HG03558 (cell line): ENCODE measurements around the gene ATXN7L3.
"Not testable (repeated sequence)": the region's sequence is repeated elsewhere in the genome, so short reads cannot be mapped to it uniquely, and the experiment has no call there.

ENCODE experiments used
- ATAC-seq: cut with Tn5 transposase; IDR thresholded peaks from one replicate; pipeline ENCODE4 v1.9.1; 2021; ENCODE audit warnings: moderate number of reproducible peaks; ENCODE audit not compliant: unreplicated experiment; ENCODE audit errors: extremely low read depth

ATXN7L3 gene

DNA sequence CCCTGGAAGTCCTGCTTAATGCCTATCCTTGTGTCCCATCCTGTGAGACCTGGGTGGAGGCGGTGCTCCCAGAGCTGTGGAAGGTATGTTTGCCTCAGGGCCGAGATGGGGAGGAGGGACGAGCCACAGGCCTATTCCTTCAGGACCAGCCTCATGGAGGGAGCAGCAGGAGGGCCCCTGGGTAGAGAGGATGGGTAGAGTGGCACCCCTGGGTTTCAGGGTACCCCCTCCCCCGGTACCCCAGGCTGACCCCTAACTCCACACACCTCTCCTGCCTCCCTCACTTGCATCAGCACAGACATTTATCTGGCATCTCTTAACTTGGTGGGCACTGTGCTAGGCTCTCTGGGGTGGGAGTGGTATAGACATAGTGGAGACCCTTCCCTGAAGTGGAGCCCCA, 22.0 kb downstream of the ATXN7L3 start:
- no peak for ATAC-seq

GRCh38 chr17:44176671-44177501, 22.8 kb downstream of the ATXN7L3 start:
- ATAC-seq, result no peak

DNA sequence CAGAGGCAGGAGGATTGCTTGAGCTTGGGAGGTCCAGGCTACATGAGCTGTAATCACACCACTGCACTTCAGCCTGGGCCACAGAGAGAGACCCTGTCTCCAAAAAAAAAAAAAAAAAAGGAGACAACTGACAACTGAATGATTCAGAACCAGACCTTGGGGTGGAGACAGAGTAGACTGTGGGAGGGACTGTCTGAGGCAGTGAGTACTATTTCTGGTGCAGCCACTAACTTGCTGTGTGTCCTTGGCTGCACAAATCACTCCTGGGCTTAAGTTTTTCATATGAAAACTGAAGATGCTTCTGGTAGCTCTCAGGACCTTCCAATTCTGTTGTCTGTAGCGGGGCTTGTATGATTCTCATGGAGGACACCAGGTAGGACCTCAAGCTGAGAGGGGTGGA, 23.4 kb downstream of the ATXN7L3 start:
- no peak for ATAC-seq

DNA sequence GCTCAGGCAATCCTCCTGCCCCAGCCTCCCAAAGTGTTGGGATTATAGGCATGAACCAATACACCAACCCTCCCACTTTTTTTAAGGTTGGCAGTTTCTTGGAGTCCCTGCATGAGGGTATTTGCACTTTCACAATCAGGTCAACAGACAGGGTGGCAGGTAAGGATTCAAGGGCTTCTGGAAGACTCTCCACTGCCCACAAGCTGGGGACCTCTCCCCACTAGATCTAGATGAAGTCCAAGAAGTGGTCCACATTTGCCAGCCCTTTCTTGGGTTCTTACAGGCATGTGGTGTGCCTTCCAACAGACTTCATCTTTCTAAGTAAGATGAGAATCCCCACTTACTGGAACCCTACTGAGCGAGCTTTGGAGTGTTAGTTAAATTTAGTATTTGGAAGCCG, 25.3 kb downstream of the ATXN7L3 start:
- no peak for ATAC-seq

DNA sequence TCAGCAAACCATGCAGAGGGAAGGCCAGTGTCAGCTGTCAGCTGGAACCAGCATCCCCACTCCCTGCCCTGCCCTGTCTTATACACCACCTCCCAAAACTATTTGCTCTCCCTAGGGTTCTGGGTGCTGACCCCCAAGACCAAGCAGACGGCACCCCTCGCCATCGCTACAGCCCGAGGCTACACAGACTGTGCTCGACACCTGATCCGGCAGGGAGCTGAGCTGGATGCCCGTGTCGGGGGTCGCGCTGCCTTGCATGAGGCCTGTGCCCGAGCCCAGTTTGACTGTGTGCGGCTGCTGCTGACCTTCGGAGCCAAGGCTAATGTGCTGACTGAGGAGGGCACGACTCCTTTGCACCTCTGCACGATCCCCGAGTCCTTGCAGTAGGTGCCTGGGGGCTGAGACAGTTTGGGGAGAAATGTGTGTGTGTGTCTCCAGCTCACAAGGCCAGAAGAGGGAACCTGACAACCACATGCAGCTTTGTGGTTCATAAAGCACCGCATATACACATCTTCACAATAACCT, 27.7 kb downstream of the ATXN7L3 start:
- no peak for ATAC-seq

DNA sequence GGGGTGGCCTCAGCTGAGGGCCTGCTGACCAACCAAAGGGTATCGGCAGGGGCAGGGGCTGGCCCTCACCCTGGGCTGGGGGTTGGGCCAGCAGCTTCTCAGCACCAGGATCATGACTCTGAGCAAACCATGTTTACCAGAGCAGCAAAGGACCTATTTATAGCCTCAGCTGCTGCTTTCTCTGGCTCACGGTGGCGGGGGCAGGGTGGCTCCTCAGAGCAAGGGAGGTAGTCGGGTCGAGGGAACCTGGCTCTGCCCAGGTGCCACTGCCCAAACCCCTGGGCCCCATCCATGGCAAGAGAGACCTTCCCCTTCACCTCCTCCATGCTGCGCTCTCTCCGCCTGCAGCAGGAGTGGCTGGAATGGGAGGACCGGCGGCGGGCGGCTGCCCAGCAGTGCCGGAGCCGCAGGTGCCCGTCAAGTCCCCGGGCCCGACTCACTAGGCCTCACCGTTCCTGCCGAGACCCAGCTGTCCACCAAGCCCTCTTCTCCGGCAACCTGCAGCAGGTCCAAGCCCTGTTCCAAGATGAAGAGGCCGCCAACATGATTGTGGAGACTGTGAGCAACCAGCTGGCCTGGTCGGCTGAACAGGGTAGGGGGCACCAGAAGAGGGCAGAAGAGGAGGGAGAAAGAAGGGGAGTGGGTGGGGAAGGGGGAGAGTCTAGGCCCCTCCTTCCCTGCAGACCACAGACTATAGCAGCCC, 29.0 kb downstream of the ATXN7L3 start, which contains the start of gene ASB16:
Gene ASB16, plus strand, starts transcription at position 206 of the 703 bp plus-strand sequence. Its CDS starts 86 bp downstream, at position 292.
- no peak for ATAC-seq

DNA sequence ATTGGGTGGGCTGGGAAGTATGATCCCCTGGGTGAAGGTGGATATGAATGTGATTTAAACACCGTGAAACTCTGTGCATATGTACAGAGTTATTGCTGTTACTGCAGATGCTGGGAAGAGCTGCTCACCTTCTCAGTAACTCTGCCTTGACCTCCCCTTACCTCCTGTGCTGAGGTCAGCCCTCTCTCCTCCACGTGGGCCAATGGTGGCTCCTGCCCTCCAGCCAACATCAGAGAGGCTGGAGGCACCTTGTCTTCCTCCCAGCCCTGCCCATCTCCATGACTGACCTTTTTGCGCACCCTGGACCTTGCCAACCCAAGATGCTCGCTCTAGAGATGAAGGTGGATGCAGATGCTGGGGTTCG, 29.6 kb downstream of the ATXN7L3 start:
- no peak for ATAC-seq

DNA sequence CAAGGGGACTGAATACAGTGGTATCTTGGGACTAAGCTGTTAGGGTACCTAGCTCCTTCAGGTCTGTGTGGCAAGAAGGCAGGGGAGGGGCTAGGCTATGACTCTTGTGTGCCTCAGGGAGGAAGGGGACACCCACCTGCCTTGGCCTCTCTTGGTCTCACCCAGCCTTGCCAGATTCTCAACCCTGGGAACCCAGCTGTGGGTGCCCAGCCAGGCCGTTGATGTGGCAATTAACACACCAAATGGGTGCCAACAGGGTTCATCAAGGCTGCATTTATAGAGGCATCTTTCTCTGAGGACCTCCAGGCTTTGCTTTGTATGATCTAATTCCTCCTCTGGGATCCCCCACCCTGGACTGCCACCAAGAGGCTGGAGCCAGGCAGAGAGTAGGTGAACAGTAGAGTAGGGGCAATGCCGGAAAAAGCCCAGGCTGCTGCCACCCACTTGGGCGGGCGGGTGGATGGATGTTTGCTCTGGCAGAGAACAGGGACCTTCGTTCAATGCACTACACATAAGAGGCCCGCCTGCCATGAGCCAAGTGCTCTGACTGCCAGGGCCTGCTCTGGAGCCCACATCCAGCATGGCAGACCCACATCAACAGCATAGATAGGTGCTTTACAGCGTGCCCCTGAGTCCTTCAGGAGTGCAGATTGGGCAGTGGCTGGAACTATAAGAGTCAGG, 32.4 kb downstream of the ATXN7L3 start:
- no peak for ATAC-seq

GRCh38 chr17:44164476-44164875, 35.2 kb downstream of the ATXN7L3 start:
- ATAC-seq, result no peak

DNA sequence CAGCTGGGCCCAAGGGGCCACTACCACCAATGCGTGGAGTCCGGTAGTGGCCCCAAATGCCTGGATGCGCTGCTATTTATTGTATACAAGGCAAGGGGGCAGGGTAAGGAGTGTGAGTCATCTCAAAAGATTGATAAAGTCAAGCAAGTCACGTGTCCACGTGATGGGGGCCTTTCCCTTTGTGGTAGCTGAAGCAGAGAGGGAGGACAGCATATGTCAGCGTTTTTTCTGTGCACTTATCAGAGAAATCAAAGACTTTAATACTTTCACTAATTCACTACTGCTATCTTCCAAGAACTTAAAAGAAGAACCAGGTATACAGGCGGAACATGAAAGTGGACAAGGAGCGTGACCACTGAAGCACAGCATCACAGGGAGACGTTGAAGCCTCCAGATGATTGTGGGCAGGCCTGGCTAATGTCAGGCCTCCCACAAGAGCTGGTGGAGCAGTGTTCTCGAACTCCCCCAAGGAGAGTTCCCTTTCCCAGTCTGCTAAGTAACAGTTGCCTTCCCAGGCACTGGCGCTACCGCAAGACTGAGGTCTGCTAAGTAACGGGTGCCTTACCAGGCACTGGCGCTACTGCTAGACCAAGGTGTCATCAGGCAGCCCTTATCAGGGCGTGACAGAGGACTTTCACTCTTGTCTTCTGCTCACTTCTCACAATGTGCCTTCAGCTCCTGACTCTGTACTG, 40.0 kb downstream of the ATXN7L3 start:
- ATAC-seq, result no peak

GRCh38 chr17:44155488-44155887, 44.2 kb downstream of the ATXN7L3 start:
- no peak for ATAC-seq

DNA sequence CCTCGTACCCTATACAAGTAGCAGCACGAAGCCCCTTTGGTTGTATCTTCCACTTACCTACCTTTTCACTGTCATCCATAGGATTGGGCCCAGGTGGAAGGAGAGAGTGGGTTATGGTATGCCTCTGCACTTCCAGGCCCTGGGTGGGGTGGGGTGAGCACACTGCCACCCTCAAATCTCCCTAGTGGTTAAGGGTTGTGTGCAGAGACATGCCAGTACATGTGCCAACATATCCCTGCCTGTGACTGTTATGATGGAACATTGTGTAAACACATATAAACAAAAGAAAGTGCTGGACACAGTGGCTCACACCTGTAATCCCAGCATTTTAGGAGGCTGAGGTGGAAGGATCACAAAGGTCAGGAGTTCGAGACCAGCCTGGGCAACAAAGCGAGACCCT, 46.8 kb downstream of the ATXN7L3 start:
- no peak for ATAC-seq

GRCh38 chr17:44149750-44150329, 49.8 kb downstream of the ATXN7L3 start:
- no peak for ATAC-seq

GRCh38 chr17:44149066-44149465, 50.6 kb downstream of the ATXN7L3 start:
- not testable (repeated sequence) for ATAC-seq

DNA sequence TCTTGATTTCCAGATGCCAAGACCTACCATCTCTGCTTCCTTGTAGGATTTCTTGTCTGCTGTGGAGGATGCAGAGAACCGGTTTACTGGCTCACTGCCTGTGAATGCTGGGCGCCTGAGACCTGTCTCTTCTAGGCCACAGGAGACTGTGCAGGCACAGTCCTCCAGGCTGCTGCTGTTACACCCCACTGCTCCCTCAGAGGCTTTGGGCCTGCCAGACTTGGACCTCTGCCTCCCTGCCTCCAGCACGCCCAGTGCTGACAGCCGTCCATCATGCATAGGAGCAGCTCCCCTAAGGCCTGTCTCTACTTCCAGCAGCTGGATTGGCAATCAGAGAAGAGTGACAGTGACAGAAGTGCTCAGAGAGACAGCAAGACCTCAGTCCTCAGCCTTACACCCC, 51.9 kb downstream of the ATXN7L3 start:
- no peak for ATAC-seq

- no peak for ATAC-seq
These were observed 53.0 kb downstream of the ATXN7L3 start for GRCh38 chr17:44146375-44147346.

DNA sequence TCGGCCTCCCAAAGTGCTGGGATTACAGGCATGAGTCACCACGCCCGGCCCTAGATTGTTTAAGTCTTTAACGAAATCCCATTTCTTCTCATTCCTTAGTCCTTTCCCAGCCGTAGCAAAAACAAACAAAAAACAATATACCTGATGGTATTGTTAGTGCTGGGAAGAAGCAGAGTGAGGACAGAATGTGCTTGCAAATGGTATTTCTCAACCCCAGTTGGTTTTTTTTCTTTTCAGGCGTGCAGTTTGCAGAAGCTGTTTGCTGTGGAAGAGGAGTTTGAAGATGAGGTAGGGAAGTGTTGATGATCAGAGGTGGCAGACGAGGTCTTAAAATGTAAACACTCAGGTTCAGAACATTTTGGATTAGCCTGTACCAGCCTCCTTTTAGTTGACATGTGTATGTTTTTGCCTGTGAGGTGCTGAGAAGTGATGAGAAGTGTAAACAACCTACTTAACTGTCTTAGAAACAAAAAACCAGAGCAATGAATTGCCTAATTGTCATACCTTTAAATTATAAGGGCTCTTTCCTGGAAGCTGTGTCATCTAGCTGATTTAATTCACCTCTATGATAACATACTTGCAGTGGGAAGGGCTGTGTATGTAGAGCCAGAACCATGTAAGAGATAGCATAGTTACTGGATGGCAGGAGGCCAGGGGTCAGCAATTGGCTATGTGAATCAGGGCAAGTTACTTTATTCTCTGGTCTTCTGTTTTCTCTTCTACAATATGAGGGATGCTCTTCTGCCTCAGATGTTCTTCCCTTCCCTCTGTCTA, 54.5 kb downstream of the ATXN7L3 start:
- no peak for ATAC-seq

DNA sequence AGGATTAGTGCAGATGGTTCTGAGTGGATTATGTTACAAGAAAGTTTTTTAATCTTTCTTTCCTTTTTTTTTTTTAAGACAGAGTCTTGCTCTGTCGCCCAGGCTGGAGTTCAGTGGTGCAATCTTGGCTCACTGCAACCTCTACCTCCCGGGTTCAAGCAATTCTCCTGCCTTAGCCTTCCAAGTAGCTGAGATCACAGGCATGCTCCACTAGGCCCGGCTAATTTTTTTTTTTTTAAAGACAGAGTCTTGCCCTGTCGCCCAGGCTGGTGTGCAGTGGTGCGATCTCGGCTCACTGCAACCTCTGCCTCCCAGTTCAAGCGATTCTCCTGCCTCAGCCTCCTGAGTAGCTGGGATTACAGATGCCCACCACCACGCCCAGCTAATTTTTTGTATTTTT, 55.8 kb downstream of the ATXN7L3 start:
- ATAC-seq, result not testable (repeated sequence)
